GM18870 (cell line): Measurements from ENCODE around the gene TMEM151B.
"Not testable (repeated sequence)": the region's sequence is repeated elsewhere in the genome, so short reads cannot be mapped to it uniquely, and the experiment has no call there.

ENCODE experiments used
- ATAC-seq: cut with Tn5 transposase; IDR thresholded peaks from one replicate; pipeline ENCODE4 v1.9.1; 2021; ENCODE audit warnings: moderate library complexity; ENCODE audit not compliant: unreplicated experiment

Gene TMEM151B

DNA sequence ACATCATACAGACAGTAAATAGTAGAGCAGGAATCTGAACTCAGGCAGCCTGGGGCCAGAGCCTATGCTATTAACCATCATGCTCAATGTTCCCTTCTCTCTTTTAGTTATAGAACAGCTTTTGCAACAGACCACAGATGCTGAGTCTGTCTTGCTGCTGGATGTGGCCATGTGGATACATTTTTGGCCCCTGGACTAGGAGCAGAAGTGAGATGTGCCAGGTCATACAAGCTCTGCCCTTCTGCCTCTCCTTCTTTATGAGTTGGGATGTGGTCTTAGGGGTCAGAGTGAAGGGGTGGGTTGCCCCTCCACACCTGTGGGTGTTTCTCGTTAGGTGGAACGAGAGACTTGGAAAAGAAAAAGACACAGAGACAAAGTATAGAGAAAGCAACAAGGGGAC, 57.5 kb downstream of the TMEM151B start:
- ATAC-seq: no peak

DNA sequence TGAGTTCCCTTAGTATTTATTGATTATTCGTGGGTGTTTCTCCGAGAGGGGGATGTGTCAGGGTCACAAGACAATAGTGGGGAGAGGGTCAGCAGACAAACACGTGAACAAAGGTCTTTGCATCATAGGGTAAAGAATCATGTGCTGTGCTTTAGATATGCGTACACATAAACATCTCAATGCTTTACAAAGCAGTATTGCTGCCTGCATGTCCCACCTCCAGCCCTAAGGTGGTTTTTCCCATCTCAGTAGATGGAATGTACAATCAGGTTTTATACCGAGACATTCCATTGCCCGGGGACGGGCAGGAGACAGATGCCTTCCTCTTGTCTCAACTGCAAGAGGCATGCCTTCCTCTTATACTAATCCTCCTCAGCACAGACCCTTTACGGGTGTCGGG, 58.0 kb downstream of the TMEM151B start:
- ATAC-seq: not testable (repeated sequence)

DNA sequence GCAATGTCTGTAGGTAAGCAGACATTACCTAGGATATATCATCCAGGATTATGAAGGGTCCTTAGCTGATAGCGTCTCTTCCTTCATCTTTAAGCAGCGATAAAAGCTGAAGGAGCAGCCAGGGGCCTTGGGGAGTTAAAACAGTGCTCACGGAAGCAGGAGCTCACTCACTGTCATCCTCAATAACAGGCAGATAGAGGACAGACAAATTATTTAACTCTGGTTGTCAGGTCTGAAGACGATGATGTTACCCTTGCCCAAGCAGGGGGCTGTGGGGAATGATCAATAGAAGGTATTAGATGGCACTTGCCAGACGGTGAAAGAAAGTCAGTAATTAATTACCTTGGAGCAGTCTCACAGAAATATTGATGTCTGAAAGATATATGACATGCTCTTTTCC, 59.6 kb downstream of the TMEM151B start:
- ATAC-seq: no peak

DNA sequence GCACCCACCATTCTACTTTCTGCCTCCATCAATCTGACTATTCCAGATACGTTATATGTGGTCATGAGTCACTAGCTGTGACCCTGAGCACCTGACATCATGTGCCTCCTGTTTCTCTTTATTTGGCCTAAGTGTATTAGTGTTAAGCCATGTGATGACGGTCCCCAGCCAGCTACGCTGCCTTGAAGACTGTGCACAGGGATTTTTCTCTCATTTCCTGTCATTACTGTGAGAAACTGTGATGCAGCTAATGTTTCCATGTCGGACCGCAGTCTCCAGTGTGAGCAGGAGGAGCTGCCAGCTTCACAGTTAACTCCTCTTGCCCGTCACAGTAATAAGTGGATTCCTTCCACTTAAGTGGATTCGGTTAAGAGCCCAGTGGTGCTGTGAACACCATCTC, 62.3 kb downstream of the TMEM151B start:
- ATAC-seq: no peak

DNA sequence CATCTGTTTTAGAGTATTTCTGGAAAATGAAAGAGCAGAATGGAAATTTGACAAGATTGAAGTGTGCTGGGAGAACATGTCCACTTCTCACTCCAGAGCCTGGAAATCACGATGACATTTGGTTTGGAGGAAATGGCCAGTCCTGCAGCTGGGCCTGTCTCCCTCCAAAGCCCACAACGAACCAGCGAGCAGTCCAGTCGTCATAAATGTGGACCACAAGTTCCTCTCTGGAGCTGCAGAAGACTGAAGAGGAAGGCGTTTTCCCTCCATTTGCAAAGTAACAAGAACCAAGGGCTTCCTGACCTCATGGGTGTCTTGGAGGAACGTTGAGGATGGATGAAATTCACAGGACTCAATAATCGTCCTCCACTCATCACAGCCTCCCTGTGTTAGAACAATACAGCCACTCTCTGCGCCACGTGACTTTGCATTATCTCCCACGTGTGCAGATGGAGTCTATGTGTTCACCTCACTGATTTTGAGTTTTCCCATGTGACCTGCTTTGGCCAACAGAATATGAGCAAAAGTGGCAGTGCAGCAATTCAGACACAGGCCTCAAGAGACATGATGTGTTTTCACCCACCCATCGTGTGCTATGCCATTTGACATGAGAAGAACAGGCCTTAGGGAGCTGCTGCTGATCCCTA, 63.1 kb downstream of the TMEM151B start:
- ATAC-seq: no peak

DNA sequence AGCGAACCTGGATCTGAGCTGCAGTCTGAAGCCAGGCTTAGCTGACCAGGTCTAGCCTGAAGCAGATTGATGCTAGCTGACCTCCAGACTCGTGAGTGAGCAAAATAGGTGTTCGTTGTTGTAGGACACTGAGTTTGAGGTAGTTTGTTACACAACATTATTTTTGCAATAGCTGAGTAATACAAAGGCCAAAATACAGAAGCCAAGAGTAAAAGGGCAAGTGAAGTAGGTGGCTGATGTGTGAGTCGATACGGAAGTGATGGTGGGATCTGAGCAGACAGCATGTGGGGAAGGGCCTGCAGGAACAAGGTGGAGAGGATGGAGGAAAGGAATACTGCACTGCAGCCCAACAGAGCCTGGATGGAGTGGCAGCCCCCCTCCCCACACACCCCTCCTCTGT, 63.7 kb downstream of the TMEM151B start:
- no peak for ATAC-seq

DNA sequence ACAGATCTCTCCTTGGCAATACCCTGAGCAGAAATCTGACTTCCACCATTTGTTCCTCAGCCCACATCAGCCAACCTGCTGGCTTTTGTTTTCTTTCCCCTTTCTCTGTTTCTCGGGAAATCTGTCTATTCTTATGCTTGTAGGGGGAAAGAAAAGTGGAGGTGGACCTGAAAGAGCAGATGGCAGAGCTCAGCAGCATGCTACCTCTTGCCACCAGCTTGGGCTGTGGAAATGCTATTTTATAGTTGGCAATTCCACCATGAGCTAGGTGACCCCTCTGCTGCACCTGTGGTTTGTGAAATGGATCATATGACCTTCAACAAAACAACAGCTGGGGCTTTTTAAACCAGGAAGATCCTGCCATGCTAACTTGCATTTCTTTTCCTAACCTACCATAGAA, 65.4 kb downstream of the TMEM151B start:
- ATAC-seq: no peak

DNA sequence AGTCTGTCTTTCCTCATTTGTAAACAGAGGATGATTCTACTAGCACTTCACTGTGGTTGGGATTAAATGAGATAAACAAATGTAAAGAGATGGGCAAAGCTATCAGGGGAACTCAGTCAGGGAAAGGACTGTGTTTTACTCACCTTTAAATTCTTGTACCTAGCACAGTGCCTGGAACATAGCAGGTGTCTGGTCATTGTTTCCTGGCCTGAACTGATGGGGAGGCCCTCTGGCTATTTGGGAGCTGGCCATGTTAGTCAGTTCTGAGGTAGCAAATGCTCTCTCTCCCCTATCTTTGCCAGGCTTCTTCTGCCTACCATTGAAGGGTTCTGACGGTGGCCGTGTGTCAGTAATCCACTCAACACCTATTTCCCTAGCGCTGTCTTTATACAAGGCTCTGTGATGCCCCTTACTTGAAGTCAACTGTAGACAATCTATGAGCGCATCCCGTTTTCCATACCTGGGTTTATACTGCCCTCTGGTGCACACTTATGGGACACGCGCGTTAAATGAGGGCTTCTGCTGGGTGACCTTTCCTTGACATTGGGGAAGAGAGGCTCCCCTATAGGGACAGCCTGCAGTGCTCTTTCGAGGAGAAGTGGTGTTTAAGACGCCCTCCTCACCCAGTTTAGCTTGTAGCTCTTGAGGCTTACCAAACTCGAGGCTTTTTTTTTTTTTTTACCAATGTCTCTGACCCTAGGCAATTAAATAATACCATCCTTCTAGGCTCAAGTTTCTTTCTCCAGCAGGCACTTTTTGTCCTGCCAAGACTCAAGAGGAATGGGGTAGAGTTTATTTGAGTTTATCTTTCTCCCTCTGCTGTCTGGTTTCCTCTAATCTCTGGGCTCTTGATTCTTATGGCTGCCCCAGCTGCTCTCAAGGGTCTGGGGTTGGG, 68.2 kb downstream of the TMEM151B start:
- ATAC-seq: no peak

DNA sequence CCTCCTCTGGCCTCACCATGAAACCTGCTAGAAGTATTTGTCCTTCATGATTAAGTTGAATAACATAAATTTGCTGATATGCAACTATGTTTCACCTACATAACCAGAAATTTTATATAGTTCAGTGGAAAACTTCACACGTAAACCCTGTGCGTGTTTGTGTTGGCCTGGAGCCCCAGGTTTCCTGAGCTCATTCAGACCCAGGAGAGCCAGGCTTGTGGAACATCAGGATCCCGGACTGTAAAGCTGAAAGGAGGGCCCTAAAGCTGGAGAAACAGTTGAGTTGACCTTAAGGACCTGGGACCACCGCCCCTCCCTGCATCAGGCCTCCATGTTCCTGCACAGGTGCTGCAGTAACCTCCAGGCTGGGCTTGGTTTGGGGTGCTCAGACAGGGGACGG, 69.1 kb downstream of the TMEM151B start:
- no peak for ATAC-seq

DNA sequence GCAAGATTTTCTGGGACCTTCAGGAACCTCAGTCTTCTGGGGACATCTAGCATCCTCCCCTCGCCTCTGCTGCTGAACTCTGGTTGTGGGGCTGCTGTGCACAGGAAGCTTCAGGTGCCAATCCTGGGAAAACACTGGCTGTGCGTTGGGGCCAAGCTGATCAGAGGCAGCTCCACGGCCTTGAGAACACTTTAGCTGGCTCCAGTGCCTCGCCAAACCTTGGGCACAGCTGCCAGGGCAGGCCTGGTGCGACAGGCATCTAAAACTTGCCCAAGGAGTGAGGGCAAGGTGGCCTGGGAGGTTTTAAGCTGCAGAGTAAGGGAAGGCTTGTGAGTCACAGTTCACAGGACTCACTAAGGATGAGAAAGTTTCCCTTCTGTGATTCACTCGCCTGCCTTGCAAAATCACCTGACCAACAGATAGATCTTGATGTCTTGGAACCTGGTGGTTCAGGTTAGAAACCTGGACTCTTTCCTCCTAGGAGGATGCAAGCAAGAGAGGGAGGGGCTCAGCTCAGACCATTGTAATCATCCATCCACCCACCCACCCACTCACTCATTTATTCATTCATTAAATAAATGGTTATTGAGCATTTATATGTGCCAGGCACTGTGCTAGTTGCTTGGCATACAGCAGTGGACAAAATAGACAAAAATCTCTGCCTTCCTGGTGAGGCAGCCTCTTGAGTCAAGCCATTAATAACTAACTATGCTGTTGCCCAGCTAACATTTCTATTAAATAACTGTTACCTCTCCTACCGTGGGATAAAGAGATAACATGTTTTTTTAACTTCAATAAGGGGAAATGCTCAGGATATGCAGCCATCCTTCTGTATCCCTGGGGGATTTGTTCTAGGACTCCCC, 69.7 kb downstream of the TMEM151B start:
- ATAC-seq: no peak

DNA sequence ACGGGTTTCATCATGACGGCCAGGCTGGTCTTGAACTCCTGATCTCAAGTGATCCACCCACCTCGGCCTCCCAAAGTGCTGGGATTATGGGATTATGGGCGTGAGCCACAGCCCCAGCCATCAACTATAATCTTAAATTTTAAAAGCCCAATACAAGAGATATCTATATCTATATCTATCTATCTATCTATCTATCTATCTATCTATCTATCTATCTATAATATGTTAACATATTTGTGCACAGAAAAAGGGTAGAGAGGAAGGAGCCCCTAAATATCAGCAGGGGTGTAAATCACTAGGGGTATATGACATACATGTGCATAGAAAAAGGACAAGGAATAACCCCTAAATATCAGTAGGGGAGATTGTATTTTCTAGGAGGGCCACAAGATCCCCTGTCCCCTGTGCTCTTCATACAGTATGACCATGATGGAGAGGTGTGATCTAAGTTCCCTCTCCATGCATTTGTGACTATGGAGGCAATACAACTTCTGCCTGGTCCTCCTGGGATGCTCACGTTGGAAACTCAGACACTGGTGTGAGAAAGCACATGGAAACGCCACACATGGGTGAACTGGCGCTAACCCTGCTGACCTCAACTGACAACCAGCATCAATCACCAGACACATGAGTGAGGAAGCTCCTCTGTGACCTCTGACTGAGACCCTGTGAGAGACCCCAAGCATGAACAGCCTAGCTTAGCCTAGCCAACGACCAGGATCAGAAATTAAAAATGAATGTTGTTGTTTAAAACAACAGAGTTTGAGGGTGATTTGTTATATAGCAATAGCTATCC, 71.0 kb downstream of the TMEM151B start:
- no peak for ATAC-seq

DNA sequence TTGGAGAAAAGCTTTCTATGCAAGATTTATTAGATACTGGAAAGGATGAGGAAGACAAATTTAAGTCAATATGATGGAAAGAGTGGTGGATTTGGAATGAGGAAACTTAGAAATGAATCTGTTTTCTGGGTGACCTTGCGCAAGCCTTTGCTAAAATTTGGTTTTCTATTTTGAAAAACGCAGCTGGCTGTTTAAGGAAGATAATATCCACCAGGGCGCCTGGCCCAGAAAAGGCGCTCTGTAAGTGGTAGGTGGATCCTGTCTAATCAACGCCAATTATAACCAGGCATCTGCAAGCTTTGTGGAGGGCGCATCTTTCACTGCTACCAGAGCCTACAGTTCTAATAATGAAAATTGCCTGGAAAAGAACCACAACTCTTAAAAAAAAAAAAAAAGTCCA, 71.8 kb downstream of the TMEM151B start:
- ATAC-seq: no peak

DNA sequence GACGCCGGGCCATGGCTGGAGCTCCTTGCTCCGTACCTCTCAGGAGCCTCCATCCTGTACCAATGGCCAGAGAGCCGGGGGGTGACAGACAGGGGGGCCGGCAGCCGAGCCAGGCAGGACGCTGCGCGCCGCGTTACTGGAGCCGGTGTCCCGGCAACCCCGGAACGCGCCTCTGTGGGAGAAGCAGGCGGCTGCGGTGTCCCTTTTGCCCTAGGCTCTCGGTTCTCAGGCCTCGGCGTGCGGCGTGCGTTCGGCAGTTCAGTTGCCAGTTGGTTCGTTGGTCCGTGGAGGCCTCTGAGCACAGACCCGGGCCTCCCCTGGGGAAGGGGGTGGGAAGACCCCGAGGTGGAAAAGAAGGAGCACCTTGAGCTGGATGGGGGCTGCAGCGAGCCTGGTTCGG, 72.2 kb downstream of the TMEM151B start, which contains the start of gene SPATS1:
TSS of gene SPATS1 (plus strand) at position 162 of the 400 bp plus-strand sequence. CDS start 446 bp downstream, outside the sequence.
- ATAC-seq: no peak

DNA sequence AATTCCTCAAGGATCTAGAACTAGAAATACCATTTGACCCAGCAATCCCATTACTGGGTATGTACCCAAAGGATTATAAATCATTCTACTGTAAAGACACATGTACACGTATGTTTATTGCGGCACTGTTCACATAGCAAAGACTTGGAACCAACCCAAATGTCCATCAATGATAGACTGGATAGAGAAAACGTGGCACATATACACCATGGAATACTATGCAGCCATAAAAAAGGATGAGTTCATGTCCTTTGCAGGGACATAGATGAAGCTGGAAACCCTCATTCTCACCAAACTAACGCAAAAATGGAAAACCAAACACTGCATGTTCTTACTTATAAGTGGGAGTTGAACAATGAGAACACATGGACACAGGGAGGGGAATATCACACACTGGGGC, 76.6 kb downstream of the TMEM151B start:
- not testable (repeated sequence) for ATAC-seq

DNA sequence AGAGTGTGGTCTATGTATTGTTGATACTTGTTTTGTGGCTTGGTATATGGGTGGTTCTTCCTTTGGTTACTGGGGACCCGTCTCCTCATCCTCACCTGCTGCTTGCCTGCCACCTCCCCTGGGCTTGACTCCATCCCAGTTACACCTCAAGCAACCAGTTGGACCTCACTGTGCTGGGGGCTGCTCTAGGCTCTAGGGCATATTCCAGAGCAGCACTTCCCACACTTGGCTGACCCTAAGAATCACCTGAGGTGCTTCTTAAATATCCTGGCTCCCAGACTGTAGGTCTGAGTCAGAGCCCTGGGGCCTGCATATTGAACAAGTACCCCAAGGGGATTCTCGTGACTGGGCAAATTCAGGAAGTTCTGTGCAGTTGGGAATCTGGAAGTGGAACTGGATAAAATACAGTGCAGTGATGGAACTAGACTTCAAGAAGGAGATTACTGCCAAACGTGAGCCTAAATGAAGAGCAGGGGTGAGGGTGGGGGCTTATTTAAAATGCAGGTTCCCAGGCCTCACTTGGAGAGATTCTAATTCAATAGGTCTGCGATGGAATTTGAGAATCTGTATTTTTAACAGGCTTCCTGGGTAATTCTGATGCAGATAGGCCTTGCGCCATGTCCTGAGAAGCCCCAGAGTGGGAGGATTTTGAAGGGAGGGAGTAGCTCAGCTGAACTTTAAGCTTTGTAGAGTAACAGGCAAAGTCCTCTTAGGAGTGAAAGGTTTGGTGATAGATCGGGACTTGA, 79.8 kb downstream of the TMEM151B start:
- no peak for ATAC-seq

DNA sequence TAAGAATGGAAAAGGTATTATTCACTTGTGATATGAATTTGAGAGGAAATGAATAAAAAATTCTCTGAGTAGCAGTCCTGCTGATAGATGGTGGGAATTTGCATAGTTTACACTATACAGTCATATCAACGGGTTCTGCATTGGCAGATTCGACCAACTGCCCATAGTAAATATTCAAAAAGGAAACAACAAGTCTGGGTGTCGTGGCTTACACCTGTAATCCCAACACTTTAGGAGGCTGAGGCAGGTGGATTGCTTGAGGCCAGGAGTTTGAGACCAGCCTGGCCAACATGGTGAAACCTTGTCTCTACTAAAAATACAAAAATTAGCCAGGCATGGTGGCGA, 80.4 kb downstream of the TMEM151B start:
- not testable (repeated sequence) for ATAC-seq

DNA sequence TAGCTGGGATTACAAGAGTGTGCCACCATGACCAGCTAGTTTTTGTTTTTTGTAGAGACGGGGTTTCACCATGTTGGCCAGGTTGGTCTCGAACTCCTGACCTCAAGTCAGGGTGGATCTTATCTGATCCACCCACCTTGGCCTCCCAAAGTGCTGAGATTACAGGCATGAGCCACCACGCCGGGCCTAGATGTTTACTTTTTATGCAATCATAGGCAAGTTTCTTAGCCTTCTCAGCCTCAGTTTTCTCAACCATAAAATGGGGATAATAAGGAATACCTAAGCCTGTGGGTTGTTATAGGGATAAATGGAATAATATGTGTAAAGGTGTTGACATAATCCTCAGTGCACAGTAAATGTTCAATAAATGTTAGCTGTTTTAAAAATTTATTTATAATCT, 82.0 kb downstream of the TMEM151B start:
- ATAC-seq: no peak

DNA sequence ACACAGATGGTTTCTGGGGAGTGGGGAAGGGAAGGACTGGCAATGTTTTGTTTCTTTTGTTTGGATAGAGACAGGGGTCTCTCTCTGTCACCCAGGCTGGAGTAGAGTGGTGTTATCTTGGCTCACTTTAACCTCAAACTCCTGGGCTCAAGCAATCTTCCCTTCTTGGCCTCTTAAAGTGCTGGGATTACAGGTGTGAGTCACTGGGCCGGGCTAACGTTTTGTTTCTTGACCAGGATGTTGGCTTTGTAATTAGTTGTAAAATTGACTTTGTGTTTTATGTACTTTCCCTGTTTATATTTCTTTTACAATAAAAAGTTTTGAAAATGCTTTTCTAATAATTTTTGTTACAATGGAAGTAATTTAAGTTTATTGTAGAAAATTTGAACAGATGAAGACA, 83.1 kb downstream of the TMEM151B start:
- ATAC-seq: no peak

DNA sequence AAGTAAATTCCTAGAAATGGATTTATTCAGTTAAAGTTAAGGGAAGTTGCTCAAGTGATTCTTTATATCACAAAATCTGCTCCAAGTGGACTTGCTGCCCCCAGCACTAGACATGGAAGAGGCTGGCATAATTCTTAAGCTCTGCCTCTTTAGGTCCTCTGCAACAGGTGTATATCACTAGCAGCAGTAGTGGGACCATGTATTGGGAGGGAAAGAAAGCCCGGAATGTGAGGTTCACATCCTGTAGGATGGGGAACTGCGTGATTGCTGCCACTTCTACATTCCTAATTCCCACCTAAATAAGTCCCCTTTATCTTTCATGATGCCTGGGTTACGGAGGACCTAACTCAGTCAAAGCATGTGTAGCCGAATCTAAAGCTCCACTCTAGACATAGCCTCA, 85.4 kb downstream of the TMEM151B start:
- ATAC-seq: no peak

DNA sequence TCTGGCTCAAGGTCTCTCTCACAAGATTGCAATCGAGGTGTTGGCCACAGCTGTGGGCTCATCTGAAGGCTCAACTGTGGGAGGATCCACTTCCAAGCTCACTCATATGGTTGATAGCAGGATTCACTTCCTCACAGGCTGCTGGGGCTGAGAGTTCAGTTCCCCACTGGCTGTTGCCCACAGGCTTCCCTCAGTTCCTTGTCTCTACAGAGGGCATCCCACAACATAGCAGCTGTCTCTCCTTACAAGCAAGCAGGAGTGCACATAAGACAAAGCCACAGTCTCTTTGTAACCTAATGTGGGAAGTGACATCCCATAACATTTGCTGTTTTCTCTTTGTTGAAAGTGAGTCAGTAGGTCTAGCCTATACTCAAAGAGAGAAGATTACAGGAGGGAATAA, 86.2 kb downstream of the TMEM151B start:
- ATAC-seq: no peak
